ENCODE data around the gene INPP5D. TPM values are rescaled to one million over a fixed set of nuclear protein-coding genes. Genes with fewer than 3 reads are reported as not detected.

Gene INPP5D
- total RNA-seq, 1 experiment from 2014 or later, result not detected

DNA sequence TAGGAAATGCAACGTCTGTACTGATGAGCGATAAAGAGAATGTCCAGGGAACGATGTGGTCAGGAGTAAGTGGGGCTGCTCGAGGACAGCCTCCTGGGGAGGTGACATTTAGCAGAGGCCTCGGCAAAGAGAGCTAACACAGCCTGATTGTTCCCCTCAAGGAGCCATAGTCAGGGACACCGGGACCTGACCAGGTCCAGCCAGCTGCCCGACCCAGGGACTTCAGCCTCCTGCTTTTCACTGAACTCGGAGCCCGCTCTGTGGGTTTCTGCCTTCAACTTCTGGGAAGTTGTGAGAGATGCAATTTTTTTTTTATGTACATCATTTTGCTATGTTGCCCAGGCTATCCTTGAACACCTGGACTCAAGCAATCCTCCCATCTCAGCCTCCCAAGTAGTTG lies 17.6 kb upstream of the INPP5D start:
- Mint-ChIP-seq H3K4me1 (ENCODE audit: low read depth, unreplicated experiment) (no peaks in the 10 kb centered on the region), H3K27me3 (ENCODE audit: unreplicated experiment) (peaks cover 70% of the 10 kb centered on the region), H3K27ac (ENCODE audit: unreplicated experiment) (no peak overlapping the region), H3K9me3 (ENCODE audit: low read depth, unreplicated experiment) (no peaks in the 10 kb centered on the region), H3K4me3 (ENCODE audit: low read depth, unreplicated experiment) (no peak overlapping the region), H3K36me3 (ENCODE audit: insufficient read depth, unreplicated experiment) (no peaks in the 10 kb centered on the region)
- TF ChIP-seq CTCF (IDR thresholded peaks at IDR 0.05; ENCODE audit: unreplicated experiment), result no peak
- no peak for DNase-seq
- CTCF ChIA-PET, result no interaction called here
- no TSS peak for BruUV-seq (replicated peaks)
- intact Hi-C loops (cut with micrococcal nuclease; ENCODE audit: unreplicated experiment), result no loop called here

- H3K9me3 Mint-ChIP-seq (ENCODE audit: low read depth, unreplicated experiment), result no peaks in the 10 kb centered on the region
- H3K27me3 Mint-ChIP-seq (ENCODE audit: unreplicated experiment), result peaks cover 90% of the 10 kb centered on the region
- H3K27ac Mint-ChIP-seq (ENCODE audit: unreplicated experiment), result no peak overlapping the region
- no peaks in the 10 kb centered on the region for H3K36me3 Mint-ChIP-seq (ENCODE audit: insufficient read depth, unreplicated experiment)
- intact Hi-C loops (cut with micrococcal nuclease; ENCODE audit: unreplicated experiment), result no loop called here
- peaks cover 9% of the 10 kb centered on the region for H3K4me1 Mint-ChIP-seq (ENCODE audit: low read depth, unreplicated experiment)
- CTCF ChIA-PET, result no interaction called here
- TF ChIP-seq CTCF (IDR thresholded peaks at IDR 0.05; ENCODE audit: unreplicated experiment), result no peak
- DNase-seq, result no peak
- no TSS peak for BruUV-seq (replicated peaks)
- H3K4me3 Mint-ChIP-seq (ENCODE audit: low read depth, unreplicated experiment), result no peak overlapping the region
These were observed 15.1 kb upstream of the INPP5D start for GRCh38 chr2:233044974-233045605.

- no TSS peak for BruUV-seq (replicated peaks)
- no peak overlapping the region for H3K4me3 Mint-ChIP-seq (ENCODE audit: low read depth, unreplicated experiment)
- no peaks in the 10 kb centered on the region for H3K9me3 Mint-ChIP-seq (ENCODE audit: low read depth, unreplicated experiment)
- intact Hi-C loops (cut with micrococcal nuclease; ENCODE audit: unreplicated experiment), result no loop called here
- H3K4me1 Mint-ChIP-seq (ENCODE audit: low read depth, unreplicated experiment), result peaks cover 9% of the 10 kb centered on the region
- no peak for TF ChIP-seq CTCF (IDR thresholded peaks at IDR 0.05; ENCODE audit: unreplicated experiment)
- DNase-seq, result no peak
- no peaks in the 10 kb centered on the region for H3K36me3 Mint-ChIP-seq (ENCODE audit: insufficient read depth, unreplicated experiment)
- no peak overlapping the region for H3K27ac Mint-ChIP-seq (ENCODE audit: unreplicated experiment)
- H3K27me3 Mint-ChIP-seq (ENCODE audit: unreplicated experiment), result peaks cover 83% of the 10 kb centered on the region
- CTCF ChIA-PET, result no interaction called here
These were observed 12.9 kb upstream of the INPP5D start for GRCh38 chr2:233047206-233047605.

DNA sequence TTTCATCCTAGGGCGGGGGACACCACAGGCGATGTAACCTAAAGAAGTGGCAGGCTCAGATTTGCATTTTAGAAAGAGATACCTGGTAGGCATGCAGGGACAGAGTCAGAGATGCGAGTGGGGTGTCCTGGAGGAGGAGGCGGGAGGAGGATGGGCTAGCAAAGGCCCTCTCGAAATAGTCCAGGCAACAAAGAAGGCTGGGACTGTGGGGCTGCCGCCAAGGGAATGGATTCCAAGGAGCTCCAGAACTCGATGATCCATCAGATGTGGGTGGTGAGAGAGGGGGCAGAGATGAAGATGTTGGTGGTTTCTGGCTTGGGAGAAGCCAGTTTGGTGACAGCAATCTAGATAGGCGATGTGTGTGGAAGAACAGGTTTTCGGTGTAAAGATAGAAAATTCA lies 12.5 kb upstream of the INPP5D start:
- Mint-ChIP-seq H3K4me1 (ENCODE audit: low read depth, unreplicated experiment) (peaks cover 9% of the 10 kb centered on the region), H3K27ac (ENCODE audit: unreplicated experiment) (no peak overlapping the region), H3K4me3 (ENCODE audit: low read depth, unreplicated experiment) (no peak overlapping the region), H3K9me3 (ENCODE audit: low read depth, unreplicated experiment) (no peaks in the 10 kb centered on the region), H3K36me3 (ENCODE audit: insufficient read depth, unreplicated experiment) (no peaks in the 10 kb centered on the region), H3K27me3 (ENCODE audit: unreplicated experiment) (peaks cover 78% of the 10 kb centered on the region)
- CTCF ChIA-PET, result no interaction called here
- intact Hi-C loops (cut with micrococcal nuclease; ENCODE audit: unreplicated experiment), result no loop called here
- BruUV-seq (replicated peaks), result no TSS peak
- DNase-seq, result no peak
- TF ChIP-seq CTCF (IDR thresholded peaks at IDR 0.05; ENCODE audit: unreplicated experiment), result no peak

Data from Calu3 (cell line).